H1 (cell line): ENCODE data around the gene CAPN2. TPM values are rescaled to one million over a fixed set of nuclear protein-coding genes. Genes with fewer than 3 reads are reported as not detected.

Experiments used
- CTCF ChIA-PET: fragments of 300-600 bp; sonication (Branson Sonifier 250); formaldehyde crosslinking; loops from one replicate; lab custom pipeline; 2021; ENCODE audit not compliant: partially characterized antibody; lab: Charles Lee
- POLR2A ChIA-PET: fragments of 300-600 bp; sonication (Branson Sonifier 250); formaldehyde crosslinking; loops from one replicate; lab custom pipeline; 2021; ENCODE audit warnings: inconsistent platforms; ENCODE audit not compliant: partially characterized antibody; lab: Charles Lee
- DNase-seq, 2 experiments: peaks; one replicate each; pipeline versions ENCODE4 v3.0.0 to v3.0.0-alpha.2; 2010 to 2022; ENCODE audit warnings: low spot score in 2 of 2, low read depth in 1 of 2, mixed read lengths in 1 of 2
- FAIRE-seq: peaks from 2 replicates; lab custom pipeline; 2011; peaks lifted over from hg19 to GRCh38; lab: Jason Lieb, UNC
- H2AFZ ChIP-seq: 2 replicates; pipeline ENCODE4 v1.8.1; 2012; ENCODE audit warnings: low read length, inconsistent platforms
- H2AK5ac ChIP-seq: 2 replicates; pipeline ENCODE4 v1.6.1; 2013; ENCODE audit warnings: low read depth, low read length
- H2BK120ac ChIP-seq: replicated peaks from 2 replicates; pipeline ENCODE3; 2013; ENCODE audit warnings: low read depth, low read length, inconsistent platforms
- H2BK12ac ChIP-seq: 2 replicates; pipeline ENCODE4 v1.6.1; 2013; ENCODE audit warnings: low read depth, low read length
- H2BK15ac ChIP-seq: 2 replicates; pipeline ENCODE4 v1.6.1; 2013; ENCODE audit warnings: low read length
- H2BK20ac ChIP-seq: 2 replicates; pipeline ENCODE4 v1.6.1; 2013; ENCODE audit warnings: low read length
- H2BK5ac ChIP-seq: 2 replicates; pipeline ENCODE4 v1.6.1; 2013; ENCODE audit warnings: low read depth, low read length
- H3K14ac ChIP-seq: 2 replicates; pipeline ENCODE4 v1.6.1; 2013; ENCODE audit warnings: inconsistent platforms; ENCODE audit not compliant: insufficient read length
- H3K18ac ChIP-seq: 2 replicates; pipeline ENCODE4 v1.6.1; 2013; ENCODE audit warnings: low read length; ENCODE audit errors: extremely low read depth
- H3K23ac ChIP-seq: 2 replicates; pipeline ENCODE4 v1.6.1; 2013; ENCODE audit warnings: inconsistent platforms; ENCODE audit not compliant: insufficient read length
- H3K23me2 ChIP-seq: 2 replicates; pipeline ENCODE4 v1.6.1; 2013; ENCODE audit warnings: low read depth, low read length
- H3K27ac ChIP-seq: 2 replicates; pipeline ENCODE4 v1.6.1; 2011; ENCODE audit warnings: low read depth, low read length, inconsistent platforms
- H3K27me3 ChIP-seq, 4 experiments: replicated peaks in 1 of 4; 1 replicate in 1 of 4; 2 replicates in 3 of 4; pipeline versions ENCODE4 v1.6.1 to v1.8.1; 2011 to 2013; ENCODE audit warnings: low read length in 3 of 4, mild to moderate bottlenecking in 3 of 4, inconsistent platforms in 2 of 4, mixed read lengths in 2 of 4, moderate library complexity in 1 of 4; ENCODE audit not compliant: control insufficient read depth in 3 of 4, insufficient read depth in 3 of 4; ENCODE audit errors: extremely low read depth in 1 of 4
- H3K36me3 ChIP-seq, 4 experiments: 2 replicates each; pipeline versions ENCODE4 v1.6.1 to v1.8.1; 2011 to 2013; ENCODE audit warnings: mild to moderate bottlenecking in 4 of 4, low read length in 3 of 4, moderate library complexity in 2 of 4, control low read depth in 1 of 4, inconsistent platforms in 1 of 4; ENCODE audit not compliant: insufficient read depth in 4 of 4, control insufficient read depth in 2 of 4
- H3K4ac ChIP-seq: replicated peaks from 2 replicates; pipeline ENCODE3; 2013; ENCODE audit warnings: low read length, low read depth, mixed read lengths, inconsistent platforms; ENCODE audit not compliant: insufficient read length
- H3K4me1 ChIP-seq, 4 experiments: replicated peaks in 1 of 4; 1 replicate in 1 of 4; 2 replicates in 3 of 4; pipeline versions ENCODE4 v1.6.1 to v1.8.1; 2011 to 2013; ENCODE audit warnings: low read length in 3 of 4, inconsistent platforms in 2 of 4, mixed read lengths in 1 of 4; ENCODE audit not compliant: insufficient read depth in 4 of 4, control insufficient read depth in 3 of 4
- H3K4me2 ChIP-seq, 2 experiments: 2 replicates each; pipeline versions ENCODE4 v1.6.1 to v1.8.1; 2011 to 2013; ENCODE audit warnings: low read depth in 2 of 2, low read length in 2 of 2, control low read depth in 1 of 2, inconsistent platforms in 1 of 2, mild to moderate bottlenecking in 1 of 2; ENCODE audit not compliant: insufficient read depth in 1 of 2
- H3K4me3 ChIP-seq, 4 experiments: fragments of 200-600, 300-600 bp in 1 of 4; sonication (generic), shearing (Covaris generic), sonication (Bioruptor Twin) in 1 of 4; 2 replicates each; pipeline versions ENCODE4 v1.5.1 to v1.8.1; 2011 to 2016; ENCODE audit warnings: low read length in 4 of 4, low read depth in 3 of 4, control low read depth in 2 of 4, inconsistent platforms in 2 of 4, mild to moderate bottlenecking in 2 of 4, mixed read lengths in 1 of 4, moderate library complexity in 1 of 4; ENCODE audit not compliant: insufficient read depth in 2 of 4; ENCODE audit errors: extremely low read depth in 1 of 4
- H3K56ac ChIP-seq: replicated peaks from 2 replicates; pipeline ENCODE3; 2013; ENCODE audit warnings: low read depth, mild to moderate bottlenecking, mixed read lengths, low read length, inconsistent platforms; ENCODE audit not compliant: insufficient read length
- H3K79me1 ChIP-seq: 2 replicates; pipeline ENCODE4 v1.6.1; 2013; ENCODE audit warnings: low read depth, low read length, control low read depth
- H3K79me2 ChIP-seq, 2 experiments: 2 replicates each; pipeline versions ENCODE4 v1.6.1 to v1.8.1; 2012 to 2013; ENCODE audit warnings: low read length in 2 of 2, mild to moderate bottlenecking in 2 of 2, inconsistent platforms in 1 of 2; ENCODE audit not compliant: insufficient read depth in 2 of 2, control insufficient read depth in 1 of 2
- H3K9ac ChIP-seq, 4 experiments: replicated peaks in 1 of 4; 1 replicate in 1 of 4; 2 replicates in 3 of 4; pipeline versions ENCODE4 v1.6.1 to v1.8.1; 2011 to 2013; ENCODE audit warnings: low read depth in 3 of 4, low read length in 3 of 4, control low read depth in 2 of 4, mild to moderate bottlenecking in 2 of 4, moderate library complexity in 2 of 4, inconsistent platforms in 1 of 4; ENCODE audit errors: extremely low read depth in 1 of 4
- H3K9me3 ChIP-seq, 2 experiments: 2 replicates each; pipeline versions ENCODE4 v1.6.1 to v1.8.1; 2012 to 2013; ENCODE audit warnings: mild to moderate bottlenecking in 2 of 2, moderate library complexity in 2 of 2, control low read depth in 1 of 2, inconsistent platforms in 1 of 2, low read depth in 1 of 2, low read length in 1 of 2, mixed read lengths in 1 of 2; ENCODE audit not compliant: insufficient read depth in 2 of 2
- H4K20me1 ChIP-seq, 2 experiments: replicated peaks in 1 of 2; 2 replicates each; pipeline versions ENCODE3 to v1.8.1; 2011 to 2013; ENCODE audit warnings: inconsistent platforms in 2 of 2, low read length in 2 of 2, mild to moderate bottlenecking in 1 of 2; ENCODE audit not compliant: insufficient read depth in 2 of 2, control insufficient read depth in 1 of 2
- H4K5ac ChIP-seq: 2 replicates; pipeline ENCODE4 v1.6.1; 2013; ENCODE audit warnings: low read length, low read depth, mixed read lengths, inconsistent platforms; ENCODE audit not compliant: insufficient read length
- H4K8ac ChIP-seq: 2 replicates; pipeline ENCODE4 v1.8.0; 2013; ENCODE audit warnings: mild to moderate bottlenecking, moderate library complexity, low read length, inconsistent platforms; ENCODE audit not compliant: insufficient read depth; ENCODE audit errors: extremely low read depth
- H4K91ac ChIP-seq: replicated peaks from 2 replicates; pipeline ENCODE3; 2013; ENCODE audit warnings: low read length, mixed read lengths, inconsistent platforms; ENCODE audit not compliant: insufficient read length
- ASH2L ChIP-seq: fragments of 200-600, 300-600 bp; sonication (generic); IDR thresholded peaks from one replicate; pipeline ENCODE4 v1.7.1; 2017; ENCODE audit warnings: low read length
- BCL11A ChIP-seq, 2 experiments: IDR thresholded peaks; one replicate each; pipeline ENCODE4 v1.6.1; 2011; ENCODE audit warnings: low read depth in 2 of 2, low read length in 2 of 2, mild to moderate bottlenecking in 2 of 2
- EP300 ChIP-seq, 2 experiments: IDR thresholded peaks; 1 replicate in 1 of 2; 2 replicates in 1 of 2; pipeline ENCODE4 v1.6.1; 2011 to 2012; ENCODE audit warnings: low read depth in 2 of 2, low read length in 2 of 2, mild to moderate bottlenecking in 2 of 2, borderline replicate concordance in 1 of 2, inconsistent platforms in 1 of 2, moderate library complexity in 1 of 2
- EZH2 ChIP-seq: fragments of 200-600 bp; sonication (generic); IDR thresholded peaks from 2 replicates; pipeline ENCODE4 v1.7.1; 2012; ENCODE audit warnings: low read depth, mild to moderate bottlenecking, moderate library complexity, low read length, inconsistent platforms; ENCODE audit not compliant: severe bottlenecking
- HDAC6 ChIP-seq: IDR thresholded peaks from one replicate; pipeline ENCODE4 v1.7.1; 2012; ENCODE audit warnings: low read depth, mild to moderate bottlenecking, inconsistent platforms, low read length, moderate library complexity
- JUND ChIP-seq: IDR thresholded peaks from 2 replicates; pipeline ENCODE4 v1.6.1; 2011; ENCODE audit warnings: mild to moderate bottlenecking, improper control_type of control experiment, low read length
- KDM1A ChIP-seq: fragments of 200-600, 300-600 bp; sonication (generic); IDR thresholded peaks from 2 replicates; pipeline ENCODE4 v1.7.1; 2016; ENCODE audit warnings: mild to moderate bottlenecking, low read length, borderline replicate concordance
- PHF8 ChIP-seq: fragments of 200-600 bp; sonication (generic); conservative IDR thresholded peaks from 2 replicates; pipeline ENCODE4 v1.7.1; 2012; ENCODE audit warnings: low read depth, mild to moderate bottlenecking, inconsistent platforms, low read length, moderate library complexity
- POU5F1 ChIP-seq: IDR thresholded peaks from 2 replicates; pipeline ENCODE4 v1.6.1; 2011; ENCODE audit warnings: low read depth, mild to moderate bottlenecking, low read length, moderate library complexity
- SIRT6 ChIP-seq: IDR thresholded peaks from one replicate; pipeline ENCODE4 v1.7.1; 2012; ENCODE audit warnings: low read length, inconsistent platforms
- TAF7 ChIP-seq: optimal IDR thresholded peaks from 2 replicates; pipeline ENCODE3; 2011; ENCODE audit warnings: low read depth, mild to moderate bottlenecking, inconsistent platforms, low read length, moderate library complexity, borderline replicate concordance
- TCF12 ChIP-seq: IDR thresholded peaks from 2 replicates; pipeline ENCODE4 v1.6.1; 2011; ENCODE audit warnings: low read depth, mild to moderate bottlenecking, low read length
- ZNF274 ChIP-seq: IDR thresholded peaks from 2 replicates; pipeline ENCODE4 v1.7.0; 2012; ENCODE audit warnings: low read length, borderline replicate concordance; ENCODE audit errors: extremely low read depth
- WGBS, 2 experiments: shearing (Covaris generic) in 1 of 2; methylation state at CpG; one replicate each; pipeline versions ENCODE4 v1.1.6 to v1.1.7; 2013 to 2015; ENCODE audit warnings: low lambda C conversion rate in 2 of 2, mixed read lengths in 2 of 2, inconsistent platforms in 1 of 2, low coverage in 1 of 2, missing lambda C conversion rate in 1 of 2; ENCODE audit not compliant: insufficient replicate concordance in 2 of 2, insufficient coverage in 1 of 2, insufficient read length in 1 of 2; ENCODE audit errors: extremely low coverage in 1 of 2, missing lambda C conversion rate in 1 of 2; 5-methylcytosine and 5-hydroxymethylcytosine counted together
- polyA plus RNA-seq, 7 experiments: library from polyadenylated mRNA; depleted of rRNA in 3 of 7; stranded (reverse) in 5 of 7; unstranded in 2 of 7; fragments of >200 nt in 5 of 7; fragments of 200-250 nt in 2 of 7; gene quantifications; 1 replicate in 5 of 7; 2 replicates in 1 of 7; 4 replicates in 1 of 7; pipeline versions ENCODE4 v1.2.1 to v1.2.3, GENCODE V29; 2011 to 2013; ENCODE audit warnings: missing spikeins in 2 of 7, mixed read lengths in 2 of 7
- total RNA-seq: library from RNA; stranded (reverse); fragmentation: NEBNext Ultra II Directional; extraction: Animal tissue kit (Norgen Biotek cat#: 25700); gene quantifications from 2 replicates; pipeline ENCODE4 v1.2.1, GENCODE V29; 2021
- TF ChIP-seq, protein P1 (sequence below): IDR thresholded peaks from 2 replicates; pipeline ENCODE4 v1.6.1; 2012; ENCODE audit warnings: inconsistent platforms

The CAPN2 gene
- total and polyA plus RNA-seq, 2 of the 8 experiments (the other 6 are each of a cell fraction or from before 2014, with no cell fraction given), result 9.2 to 10.3 TPM

GRCh38 chr1:223751696-223752095 is 39.4 kb downstream of the CAPN2 start:
- H3K79me2 ChIP-seq, result no peaks in the 10 kb centered on the region
- H2AFZ ChIP-seq, result no peak overlapping the region
- H3K56ac ChIP-seq, result no peak overlapping the region
- ChIA-PET POLR2A (interaction anchor here (1.5 kb wide), 2 partner anchors 20 to 39 kb away, joined by 3 to 4 read pairs; partner anchors contain the start of gene CAPN2), CTCF (interaction anchor here (1.0 to 8.3 kb wide), 16 partner anchors 9 to 195 kb away, joined by 3 to 74 read pairs (median 26); partner anchors contain the start of gene CAPN2)
- no peak overlapping the region for H2BK5ac ChIP-seq
- no peak overlapping the region for H3K23ac ChIP-seq
- no peak overlapping the region for H4K91ac ChIP-seq
- H4K20me1 ChIP-seq, result no peaks in the 10 kb centered on the region
- no peak overlapping the region for H4K8ac ChIP-seq
- no peak overlapping the region for H2BK120ac ChIP-seq
- no peak overlapping the region for H4K5ac ChIP-seq
- no peaks in the 10 kb centered on the region for H3K36me3 ChIP-seq
- H3K4me2 ChIP-seq, result no peak overlapping the region
- H3K14ac ChIP-seq, result no peak overlapping the region
- H3K4me3 ChIP-seq, result no peak overlapping the region
- no peak overlapping the region for H2BK20ac ChIP-seq
- no peak overlapping the region for H3K18ac ChIP-seq
- DNase-seq (no peak), FAIRE-seq (no peak)
- no peak overlapping the region for H2BK15ac ChIP-seq
- no peak overlapping the region for H3K27ac ChIP-seq
- H2AK5ac ChIP-seq, result no peak overlapping the region
- peaks cover 6% of the 10 kb centered on the region; the same call in 1 of the 2 replicates for H3K23me2 ChIP-seq
- no peaks in the 10 kb centered on the region for H3K9me3 ChIP-seq
- 0 out of 2 replicates have a peak overlapping the region, but pooled peaks have one; percentile 17 for H2BK12ac ChIP-seq
- WGBS, 2 experiments, result 88% methylated on average over 4 of the region's 4 CpGs; no CpG with 5 or more reads in 1 of the 2 experiments
- H3K9ac ChIP-seq, result no peak overlapping the region
- peaks cover 0 to 16% (median 9%) of the 10 kb centered on the region in 4 experiments; a peak in 6 of 7 replicates for H3K4me1 ChIP-seq
- no peak overlapping the region for H3K4ac ChIP-seq
- H3K79me1 ChIP-seq, result no peaks in the 10 kb centered on the region
- H3K27me3 ChIP-seq, result peaks cover 3 to 21% (median 17%) of the 10 kb centered on the region in 4 experiments
- TF ChIP-seq KDM1A, result no peak
- no peak for TF ChIP-seq HDAC6
- TF ChIP-seq SIRT6, result no peak
- TF ChIP-seq POU5F1, result no peak
- no peak for TF ChIP-seq ASH2L
- TF ChIP-seq PHF8, result no peak
- TF ChIP-seq, protein P1, sequence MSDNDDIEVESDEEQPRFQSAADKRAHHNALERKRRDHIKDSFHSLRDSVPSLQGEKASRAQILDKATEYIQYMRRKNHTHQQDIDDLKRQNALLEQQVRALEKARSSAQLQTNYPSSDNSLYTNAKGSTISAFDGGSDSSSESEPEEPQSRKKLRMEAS, result no peak
- no peak for TF ChIP-seq EP300 (IDR thresholded peaks at IDR 0.05; ENCODE audit: borderline replicate concordance in 1 of 2, low read depth in 2 of 2, low read length in 2 of 2)
- no peak for TF ChIP-seq TCF12
- no peak for TF ChIP-seq BCL11A (IDR thresholded peaks at IDR 0.05; ENCODE audit: low read depth in 2 of 2, low read length in 2 of 2)
- TF ChIP-seq ZNF274, result no peak
- TF ChIP-seq TAF7, result no peak
- no peak for TF ChIP-seq EZH2
- no peak for TF ChIP-seq JUND
